22Rv1 (cell line): Measurements from ENCODE around the gene CNTROB.

ENCODE experiments used
- ZFX ChIP-seq: fragments of 450-650 bp; IDR thresholded peaks from 2 replicates; pipeline ENCODE4 v1.6.1; 2017; ENCODE audit warnings: antibody characterized with exemption, borderline replicate concordance
- TF ChIP-seq, protein P1 (sequence below): fragments of 450-650 bp; IDR thresholded peaks from 2 replicates; pipeline ENCODE4 v1.5.1; 2017; ENCODE audit warnings: mild to moderate bottlenecking

DNA sequence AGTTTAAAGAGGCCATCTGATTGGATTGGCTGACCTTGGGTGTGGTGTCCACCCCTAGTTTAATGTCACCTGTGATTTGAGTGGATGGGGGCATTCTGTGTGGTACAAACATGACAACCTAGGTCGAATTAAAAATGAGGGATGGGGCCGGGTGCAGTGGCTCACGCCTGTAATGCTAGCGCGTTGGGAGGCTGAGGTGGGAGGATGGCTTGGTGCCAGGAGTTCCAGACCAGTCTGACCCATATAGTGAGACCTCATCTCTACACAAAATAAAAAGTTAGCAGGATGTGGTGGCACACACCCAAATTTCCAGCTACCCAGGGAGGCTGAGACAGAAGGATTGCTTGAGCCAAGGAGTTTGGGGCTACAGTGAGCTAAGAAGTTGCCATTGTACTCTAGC lies 14.4 kb downstream of the CNTROB start:
- TF ChIP-seq, protein P1, sequence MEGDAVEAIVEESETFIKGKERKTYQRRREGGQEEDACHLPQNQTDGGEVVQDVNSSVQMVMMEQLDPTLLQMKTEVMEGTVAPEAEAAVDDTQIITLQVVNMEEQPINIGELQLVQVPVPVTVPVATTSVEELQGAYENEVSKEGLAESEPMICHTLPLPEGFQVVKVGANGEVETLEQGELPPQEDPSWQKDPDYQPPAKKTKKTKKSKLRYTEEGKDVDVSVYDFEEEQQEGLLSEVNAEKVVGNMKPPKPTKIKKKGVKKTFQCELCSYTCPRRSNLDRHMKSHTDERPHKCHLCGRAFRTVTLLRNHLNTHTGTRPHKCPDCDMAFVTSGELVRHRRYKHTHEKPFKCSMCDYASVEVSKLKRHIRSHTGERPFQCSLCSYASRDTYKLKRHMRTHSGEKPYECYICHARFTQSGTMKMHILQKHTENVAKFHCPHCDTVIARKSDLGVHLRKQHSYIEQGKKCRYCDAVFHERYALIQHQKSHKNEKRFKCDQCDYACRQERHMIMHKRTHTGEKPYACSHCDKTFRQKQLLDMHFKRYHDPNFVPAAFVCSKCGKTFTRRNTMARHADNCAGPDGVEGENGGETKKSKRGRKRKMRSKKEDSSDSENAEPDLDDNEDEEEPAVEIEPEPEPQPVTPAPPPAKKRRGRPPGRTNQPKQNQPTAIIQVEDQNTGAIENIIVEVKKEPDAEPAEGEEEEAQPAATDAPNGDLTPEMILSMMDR, result no peak
- no peak for TF ChIP-seq ZFX
